Measurements from ENCODE around the gene JCAD. TPM values are rescaled to one million over a fixed set of nuclear protein-coding genes. Genes with fewer than 3 reads are reported as not detected.

The JCAD gene
- total RNA-seq, 2 experiments from 2014 or later, result not detected

GRCh38 chr10:30041196-30042105 is 17.9 kb downstream of the JCAD start:
- Mint-ChIP-seq H3K4me1 (ENCODE audit: low read depth) (peaks cover 2% of the 10 kb centered on the region), H3K27me3 (peaks cover 64% of the 10 kb centered on the region), H3K4me3 (no peak overlapping the region), H3K27ac (no peak overlapping the region), H3K9me3 (no peaks in the 10 kb centered on the region), H3K36me3 (ENCODE audit: low read depth) (no peaks in the 10 kb centered on the region)
- POLR2A ChIA-PET, result interaction anchor here (1.0 kb wide), 1 partner anchor 166 kb away, joined by 3 read pairs; no protein-coding TSS in a partner anchor
- TF ChIP-seq, protein P1, sequence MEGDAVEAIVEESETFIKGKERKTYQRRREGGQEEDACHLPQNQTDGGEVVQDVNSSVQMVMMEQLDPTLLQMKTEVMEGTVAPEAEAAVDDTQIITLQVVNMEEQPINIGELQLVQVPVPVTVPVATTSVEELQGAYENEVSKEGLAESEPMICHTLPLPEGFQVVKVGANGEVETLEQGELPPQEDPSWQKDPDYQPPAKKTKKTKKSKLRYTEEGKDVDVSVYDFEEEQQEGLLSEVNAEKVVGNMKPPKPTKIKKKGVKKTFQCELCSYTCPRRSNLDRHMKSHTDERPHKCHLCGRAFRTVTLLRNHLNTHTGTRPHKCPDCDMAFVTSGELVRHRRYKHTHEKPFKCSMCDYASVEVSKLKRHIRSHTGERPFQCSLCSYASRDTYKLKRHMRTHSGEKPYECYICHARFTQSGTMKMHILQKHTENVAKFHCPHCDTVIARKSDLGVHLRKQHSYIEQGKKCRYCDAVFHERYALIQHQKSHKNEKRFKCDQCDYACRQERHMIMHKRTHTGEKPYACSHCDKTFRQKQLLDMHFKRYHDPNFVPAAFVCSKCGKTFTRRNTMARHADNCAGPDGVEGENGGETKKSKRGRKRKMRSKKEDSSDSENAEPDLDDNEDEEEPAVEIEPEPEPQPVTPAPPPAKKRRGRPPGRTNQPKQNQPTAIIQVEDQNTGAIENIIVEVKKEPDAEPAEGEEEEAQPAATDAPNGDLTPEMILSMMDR (IDR thresholded peaks at IDR 0.05), result no peak
- CTCF ChIA-PET, result interaction anchor here (1.2 to 2.8 kb wide), 2 partner anchors 39 to 43 kb away, joined by 5 to 9 read pairs; no protein-coding TSS in a partner anchor
- DNase-seq (no peak), ATAC-seq (no peak)
- intact Hi-C loops (cut with micrococcal nuclease), result no loop called here

DNA sequence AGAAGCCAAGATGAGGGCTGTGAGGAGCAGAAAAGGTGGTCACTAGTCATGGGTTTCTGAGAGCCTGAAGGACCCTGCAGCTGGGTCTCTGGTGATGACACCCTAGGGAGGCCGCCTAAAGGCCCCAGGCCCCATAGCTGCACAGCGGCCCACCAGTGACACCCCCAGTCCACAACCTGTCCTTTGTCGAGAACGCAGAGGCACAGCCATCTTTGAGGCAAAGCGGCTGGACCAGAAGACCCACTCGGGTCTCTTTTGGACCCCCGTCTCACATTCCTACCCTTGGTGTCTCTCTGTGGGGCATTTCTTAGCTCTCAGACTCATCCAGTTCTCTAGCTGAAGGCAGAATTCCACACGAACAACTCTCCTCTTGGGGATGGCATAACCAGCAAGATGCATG is 18.8 kb downstream of the JCAD start:
- Mint-ChIP-seq H3K9me3 (no peaks in the 10 kb centered on the region), H3K4me1 (ENCODE audit: low read depth) (peaks cover 2% of the 10 kb centered on the region), H3K36me3 (ENCODE audit: low read depth) (no peaks in the 10 kb centered on the region), H3K27me3 (peaks cover 63% of the 10 kb centered on the region), H3K4me3 (no peak overlapping the region), H3K27ac (no peak overlapping the region)
- TF ChIP-seq, protein P1 (IDR thresholded peaks at IDR 0.05), result no peak
- ChIA-PET POLR2A (interaction anchor here (1.0 kb wide), 1 partner anchor 167 kb away, joined by 3 read pairs; no protein-coding TSS in a partner anchor), CTCF (interaction anchor here (2.8 kb wide), 1 partner anchor 38 kb away, joined by 9 read pairs; no protein-coding TSS in a partner anchor)
- no peak for ATAC-seq
- DNase-seq, result no peak
- intact Hi-C loops (cut with micrococcal nuclease), result no loop called here

DNA sequence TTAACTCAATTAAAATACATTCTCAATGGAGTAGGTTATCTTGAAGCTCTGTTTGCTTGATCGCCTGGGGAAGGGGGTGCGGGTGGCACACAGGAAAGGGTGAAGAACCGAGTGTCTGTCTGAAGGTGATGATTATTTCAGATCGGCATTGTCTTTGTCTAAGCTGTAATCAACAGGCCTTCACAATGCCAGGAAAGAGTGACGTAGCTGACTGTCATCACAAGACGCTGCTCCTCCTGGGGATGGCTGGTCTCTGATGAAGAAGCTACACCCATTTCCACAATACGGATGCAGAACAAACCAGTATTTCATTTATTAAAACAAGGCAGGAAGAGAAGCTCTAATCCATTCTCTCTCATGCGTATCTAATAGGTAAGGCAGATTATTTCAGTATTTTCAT is 19.4 kb downstream of the JCAD start:
- Mint-ChIP-seq H3K4me1 (ENCODE audit: low read depth) (peaks cover 2% of the 10 kb centered on the region), H3K9me3 (no peaks in the 10 kb centered on the region), H3K27me3 (peaks cover 58% of the 10 kb centered on the region), H3K36me3 (ENCODE audit: low read depth) (no peaks in the 10 kb centered on the region), H3K4me3 (no peak overlapping the region), H3K27ac (no peak overlapping the region)
- DNase-seq (no peak), ATAC-seq (no peak)
- ChIA-PET CTCF (interaction anchor here (2.8 kb wide), 1 partner anchor 38 kb away, joined by 9 read pairs; no protein-coding TSS in a partner anchor), POLR2A (interaction anchor here (1.0 kb wide), 1 partner anchor 168 kb away, joined by 3 read pairs; no protein-coding TSS in a partner anchor)
- TF ChIP-seq, protein P1 (IDR thresholded peaks at IDR 0.05), result no peak
- intact Hi-C loops (cut with micrococcal nuclease), result no loop called here

DNA sequence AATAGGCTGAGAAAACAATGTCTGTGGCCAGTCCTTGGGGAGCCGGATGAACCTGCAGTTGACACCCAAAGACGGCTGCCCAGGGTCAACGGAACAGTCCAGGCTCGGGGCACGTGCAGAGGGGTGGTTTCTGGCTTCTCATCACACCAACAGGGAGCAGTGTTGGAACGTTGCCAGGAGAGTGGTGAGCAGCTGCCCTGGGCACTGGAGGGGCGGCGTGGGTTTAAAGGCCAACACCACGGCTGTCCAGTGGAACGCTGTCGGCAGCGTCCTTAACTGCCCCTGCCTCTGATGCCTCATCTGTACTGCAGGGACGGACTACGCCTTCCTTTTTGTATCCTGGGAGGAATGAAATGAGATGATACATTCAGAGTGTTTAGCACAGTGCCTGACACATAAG is 19.8 kb downstream of the JCAD start:
- H3K36me3 Mint-ChIP-seq (ENCODE audit: low read depth), result no peaks in the 10 kb centered on the region
- no peak for ATAC-seq
- DNase-seq, result no peak
- intact Hi-C loops (cut with micrococcal nuclease), result no loop called here
- ChIA-PET POLR2A (no interaction called here), CTCF (no interaction called here)
- no peaks in the 10 kb centered on the region for H3K9me3 Mint-ChIP-seq
- H3K4me3 Mint-ChIP-seq, result no peak overlapping the region
- H3K27me3 Mint-ChIP-seq, result peaks cover 59% of the 10 kb centered on the region
- TF ChIP-seq, protein P1 (IDR thresholded peaks at IDR 0.05), result no peak
- peaks cover 2% of the 10 kb centered on the region for H3K4me1 Mint-ChIP-seq (ENCODE audit: low read depth)
- H3K27ac Mint-ChIP-seq, result no peak overlapping the region
